KMS-11 (cell line): ENCODE results near the gene GPR68.

Experiments
- H2AFZ ChIP-seq: fragments of 200-600 bp; sonication (generic); 2 replicates; pipeline ENCODE4 v1.6.1; 2016; ENCODE audit warnings: antibody characterized with exemption, mixed run types, low read depth
- H3K27ac ChIP-seq: fragments of 200-600 bp; sonication (generic); 2 replicates; pipeline ENCODE4 v1.6.1; 2016; ENCODE audit warnings: mild to moderate bottlenecking, mixed run types
- H3K27me3 ChIP-seq: fragments of 200-600 bp; sonication (generic); 2 replicates; pipeline ENCODE4 v1.6.1; 2017; ENCODE audit warnings: mild to moderate bottlenecking, low read depth, mixed run types, moderate library complexity; ENCODE audit not compliant: insufficient read depth
- H3K36me3 ChIP-seq: fragments of 200-600 bp; sonication (generic); 2 replicates; pipeline ENCODE4 v1.6.1; 2017; ENCODE audit warnings: mild to moderate bottlenecking, mixed run types; ENCODE audit not compliant: insufficient read depth
- H3K4me1 ChIP-seq: fragments of 200-600 bp; sonication (generic); 2 replicates; pipeline ENCODE4 v1.6.1; 2016; ENCODE audit warnings: mild to moderate bottlenecking, low read depth, mixed run types; ENCODE audit not compliant: poor library complexity, severe bottlenecking
- H3K4me2 ChIP-seq: fragments of 200-600 bp; sonication (generic); 2 replicates; pipeline ENCODE4 v1.7.0; 2016; ENCODE audit warnings: mild to moderate bottlenecking, mixed run types
- H3K4me3 ChIP-seq: fragments of 200-600 bp; sonication (generic); IDR thresholded peaks from 2 replicates; pipeline ENCODE4 v1.6.1; 2017; ENCODE audit warnings: low read depth, low read length, mixed read lengths; ENCODE audit not compliant: insufficient read depth
- H3K79me2 ChIP-seq: fragments of 200-600 bp; sonication (generic); 2 replicates; pipeline ENCODE4 v1.6.1; 2016; ENCODE audit warnings: low read depth, mixed run types; ENCODE audit not compliant: insufficient read depth
- H3K9ac ChIP-seq: fragments of 200-600 bp; sonication (generic); 2 replicates; pipeline ENCODE4 v1.6.1; 2016; ENCODE audit warnings: mild to moderate bottlenecking, mixed run types
- H4K20me1 ChIP-seq: fragments of 200-600 bp; sonication (generic); 2 replicates; pipeline ENCODE4 v1.6.1; 2016; ENCODE audit warnings: mild to moderate bottlenecking, mixed run types; ENCODE audit not compliant: insufficient read depth
- TF ChIP-seq, protein P1 (sequence below): fragments of 200-600 bp; sonication (generic); conservative IDR thresholded peaks from 2 replicates; pipeline ENCODE4 v1.6.1; 2017; ENCODE audit warnings: low read depth, mild to moderate bottlenecking, antibody characterized with exemption, low read length, moderate library complexity, mixed read lengths

GPR68 gene

DNA sequence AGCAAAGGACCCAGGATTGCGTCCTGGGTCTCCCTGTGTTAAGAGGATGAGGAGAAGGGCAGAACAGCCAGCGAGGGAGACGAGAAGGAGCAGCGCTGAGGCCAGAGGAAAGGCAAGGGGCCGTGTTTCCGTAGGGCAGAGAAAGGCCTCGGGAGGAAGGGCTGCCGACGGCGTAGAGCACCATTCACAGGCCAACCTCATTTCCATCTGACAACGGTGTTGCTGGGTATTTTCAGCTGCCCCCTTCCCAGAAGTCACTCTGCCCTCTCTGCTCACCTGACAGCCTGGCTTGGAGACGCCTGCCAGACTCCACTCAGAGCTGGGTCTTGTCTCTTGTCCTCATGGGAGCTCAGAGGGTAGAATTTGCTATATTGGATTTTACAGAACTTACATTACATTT lies 51.4 kb downstream of the GPR68 start:
- TF ChIP-seq, protein P1, sequence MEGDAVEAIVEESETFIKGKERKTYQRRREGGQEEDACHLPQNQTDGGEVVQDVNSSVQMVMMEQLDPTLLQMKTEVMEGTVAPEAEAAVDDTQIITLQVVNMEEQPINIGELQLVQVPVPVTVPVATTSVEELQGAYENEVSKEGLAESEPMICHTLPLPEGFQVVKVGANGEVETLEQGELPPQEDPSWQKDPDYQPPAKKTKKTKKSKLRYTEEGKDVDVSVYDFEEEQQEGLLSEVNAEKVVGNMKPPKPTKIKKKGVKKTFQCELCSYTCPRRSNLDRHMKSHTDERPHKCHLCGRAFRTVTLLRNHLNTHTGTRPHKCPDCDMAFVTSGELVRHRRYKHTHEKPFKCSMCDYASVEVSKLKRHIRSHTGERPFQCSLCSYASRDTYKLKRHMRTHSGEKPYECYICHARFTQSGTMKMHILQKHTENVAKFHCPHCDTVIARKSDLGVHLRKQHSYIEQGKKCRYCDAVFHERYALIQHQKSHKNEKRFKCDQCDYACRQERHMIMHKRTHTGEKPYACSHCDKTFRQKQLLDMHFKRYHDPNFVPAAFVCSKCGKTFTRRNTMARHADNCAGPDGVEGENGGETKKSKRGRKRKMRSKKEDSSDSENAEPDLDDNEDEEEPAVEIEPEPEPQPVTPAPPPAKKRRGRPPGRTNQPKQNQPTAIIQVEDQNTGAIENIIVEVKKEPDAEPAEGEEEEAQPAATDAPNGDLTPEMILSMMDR, result no peak
- Histone ChIP-seq H3K36me3 (no peaks in the 10 kb centered on the region), H4K20me1 (no peaks in the 10 kb centered on the region), H3K9ac (no peak overlapping the region), H3K79me2 (no peaks in the 10 kb centered on the region), H2AFZ (no peak overlapping the region), H3K4me1 (peaks cover 35% of the 10 kb centered on the region), H3K27ac (no peak overlapping the region), H3K4me3 (no peak overlapping the region), H3K4me2 (no peak overlapping the region), H3K27me3 (no peaks in the 10 kb centered on the region)

DNA sequence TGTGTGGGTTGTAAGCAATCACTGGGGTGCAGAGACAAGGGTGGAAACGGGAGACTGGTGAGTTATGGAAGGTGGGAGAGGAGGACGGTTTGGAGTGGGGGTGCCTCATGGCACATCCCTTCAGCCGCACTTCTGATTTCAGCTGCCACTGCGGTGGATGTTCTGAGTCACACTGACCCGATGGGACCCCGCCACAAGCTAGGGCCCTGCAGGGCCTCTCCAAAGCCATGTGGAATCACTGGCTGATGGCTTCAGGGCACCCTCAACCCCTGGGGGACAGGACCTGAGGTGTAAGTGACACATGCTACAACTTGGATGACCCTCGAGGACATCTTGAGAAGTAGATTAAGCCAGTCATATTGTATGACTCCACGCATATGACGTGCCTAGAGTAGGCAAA lies 53.7 kb downstream of the GPR68 start:
- H2AFZ ChIP-seq, result no peak overlapping the region
- H3K4me2 ChIP-seq, result no peak overlapping the region
- H3K9ac ChIP-seq, result no peak overlapping the region
- no peak overlapping the region for H3K4me3 ChIP-seq
- H3K27ac ChIP-seq, result no peak overlapping the region
- no peaks in the 10 kb centered on the region for H3K79me2 ChIP-seq
- no peaks in the 10 kb centered on the region for H4K20me1 ChIP-seq
- no peaks in the 10 kb centered on the region for H3K27me3 ChIP-seq
- H3K36me3 ChIP-seq, result no peaks in the 10 kb centered on the region
- H3K4me1 ChIP-seq, result peaks cover 13% of the 10 kb centered on the region
- TF ChIP-seq, protein P1, result no peak

DNA sequence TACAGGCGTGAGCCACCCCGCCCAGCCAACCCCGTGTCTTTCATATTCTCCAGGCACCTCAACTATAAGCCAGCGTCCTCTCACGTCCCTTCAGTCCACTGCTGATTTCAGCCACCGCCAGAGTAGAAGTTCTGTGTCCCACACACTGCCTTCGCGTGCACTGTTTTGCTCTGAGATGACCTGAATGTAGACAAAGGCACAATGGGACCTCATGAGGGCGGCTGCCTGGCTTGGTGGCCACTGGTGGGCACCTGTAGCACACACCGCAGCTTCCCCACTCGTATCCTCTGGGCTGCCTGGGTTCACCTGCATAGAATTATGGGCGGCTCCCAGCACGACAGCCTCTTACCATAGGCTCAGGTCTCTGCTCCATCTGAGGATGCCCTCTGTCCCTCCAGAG lies 57.2 kb downstream of the GPR68 start:
- Histone ChIP-seq H4K20me1 (no peaks in the 10 kb centered on the region), H3K27me3 (no peaks in the 10 kb centered on the region), H3K4me2 (no peak overlapping the region), H3K79me2 (no peaks in the 10 kb centered on the region), H3K4me3 (no peak overlapping the region), H3K4me1 (no peaks in the 10 kb centered on the region), H3K27ac (no peak overlapping the region), H3K36me3 (no peaks in the 10 kb centered on the region), H2AFZ (no peak overlapping the region), H3K9ac (no peak overlapping the region)
- TF ChIP-seq, protein P1, result no peak

DNA sequence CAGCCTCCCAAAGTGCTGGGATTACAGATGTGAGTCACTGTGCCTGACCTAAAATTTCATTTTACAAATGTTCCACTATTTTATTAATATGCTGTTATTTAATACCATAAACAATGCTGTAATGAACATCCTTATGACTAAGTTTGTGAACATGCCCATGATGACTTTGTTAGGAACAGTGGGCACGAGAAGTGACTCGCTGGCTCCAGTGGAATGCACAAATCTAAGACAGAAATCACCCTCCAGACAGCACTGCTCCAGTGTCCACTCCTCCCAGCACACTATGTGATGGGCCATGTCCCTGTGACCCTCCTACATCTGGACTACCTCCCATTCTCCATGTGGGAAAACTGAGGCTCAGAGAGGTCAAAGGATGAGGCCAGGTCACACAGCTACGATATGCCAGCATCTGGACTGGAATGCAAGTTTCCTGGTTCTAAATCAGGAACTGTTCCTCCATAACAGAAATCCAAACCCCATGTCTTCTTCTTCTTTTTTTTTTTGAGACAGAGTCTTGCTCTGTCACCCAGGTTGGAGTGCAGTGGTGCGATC lies 57.9 kb downstream of the GPR68 start:
- Histone ChIP-seq H3K27ac (no peak overlapping the region), H3K79me2 (no peaks in the 10 kb centered on the region), H3K4me3 (no peak overlapping the region), H3K36me3 (no peaks in the 10 kb centered on the region), H3K27me3 (no peaks in the 10 kb centered on the region), H3K4me1 (no peaks in the 10 kb centered on the region), H2AFZ (no peak overlapping the region), H4K20me1 (no peaks in the 10 kb centered on the region), H3K9ac (no peak overlapping the region), H3K4me2 (no peak overlapping the region)
- TF ChIP-seq, protein P1, result no peak
